GM18873 (cell line): ENCODE data around the gene TAS2R41.
"Not testable (repeated sequence)": the region's sequence is repeated elsewhere in the genome, so short reads cannot be mapped to it uniquely, and the experiment has no call there.

Experiments
- ATAC-seq: cut with Tn5 transposase; IDR thresholded peaks from one replicate; pipeline ENCODE4 v1.9.1; 2021; ENCODE audit warnings: mild to moderate bottlenecking, moderate library complexity, moderate number of reproducible peaks; ENCODE audit not compliant: unreplicated experiment, low FRiP score

TAS2R41 gene

DNA sequence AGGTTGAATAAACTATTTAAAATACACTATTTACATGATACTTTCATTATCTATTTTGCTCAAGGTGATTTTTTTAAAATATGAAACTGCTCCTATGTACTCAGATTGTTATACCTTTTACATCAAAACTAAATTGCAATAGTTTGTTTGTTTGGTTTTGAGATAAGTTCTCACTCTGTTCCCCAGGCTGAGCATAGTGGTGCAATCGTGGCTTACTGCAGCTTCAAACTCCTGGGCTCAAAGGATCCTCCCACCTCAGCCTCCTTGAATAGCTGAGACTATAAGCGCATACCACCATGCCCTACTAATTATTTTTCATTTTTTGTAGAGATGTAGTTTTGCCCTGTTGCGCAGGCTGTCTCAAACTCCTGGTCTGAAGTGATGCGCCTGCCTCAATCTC is 21.7 kb upstream of the TAS2R41 start:
- no peak for ATAC-seq

DNA sequence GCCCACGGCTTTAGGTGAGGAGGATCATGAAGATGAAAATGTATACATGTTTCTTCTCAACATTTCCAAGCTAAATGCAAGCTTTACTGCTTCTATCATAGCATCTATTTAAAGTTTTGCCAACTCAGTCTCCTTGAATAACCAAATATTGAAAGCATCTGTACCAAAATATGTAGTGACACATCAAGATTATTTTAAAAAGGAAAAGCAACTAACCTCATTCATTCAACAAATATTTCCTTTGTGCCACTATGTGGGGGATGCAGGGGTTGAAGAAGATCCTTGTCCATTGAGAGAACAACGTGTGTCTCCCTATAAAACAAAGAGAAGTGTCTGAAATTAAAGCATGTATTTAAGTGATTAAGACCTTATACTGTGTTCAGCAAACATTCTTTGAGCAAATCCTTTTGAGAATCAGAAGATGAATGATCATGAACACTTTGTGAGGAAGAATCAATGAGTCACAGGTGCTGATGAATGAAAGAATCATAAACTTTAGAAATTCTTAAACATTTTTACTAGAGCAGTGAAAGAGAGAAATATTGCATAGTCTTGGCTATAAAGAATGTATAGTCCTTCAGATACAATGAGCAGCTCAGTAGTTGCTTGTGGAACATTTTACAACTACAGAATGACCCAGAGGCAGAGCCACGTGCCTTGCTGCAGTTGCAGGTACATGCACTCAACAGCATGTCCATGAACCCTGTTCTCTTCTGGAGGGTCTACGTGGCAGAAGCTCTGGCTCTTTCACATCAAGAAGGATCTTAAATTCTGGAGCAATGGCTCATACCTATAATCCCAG is 20.5 kb upstream of the TAS2R41 start:
- ATAC-seq, result no peak

DNA sequence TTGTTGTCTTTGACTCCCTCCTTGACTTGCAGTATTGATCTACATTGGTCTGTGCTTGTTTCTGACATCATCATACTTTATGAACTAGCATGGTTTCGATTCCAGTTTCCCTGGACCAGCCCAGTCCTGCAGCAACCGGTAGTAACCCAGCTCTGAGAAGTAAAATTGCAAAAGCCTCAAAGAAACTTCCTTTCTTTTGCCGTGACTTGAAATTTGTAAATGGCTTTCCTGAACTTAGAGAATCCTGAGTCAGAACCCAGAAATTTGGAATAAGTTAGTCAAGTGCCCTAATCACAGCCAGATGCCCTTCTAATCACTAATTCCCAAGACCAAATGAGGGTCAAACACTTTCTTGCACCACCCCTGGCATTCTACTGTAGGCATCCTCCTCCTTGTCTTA is 19.4 kb upstream of the TAS2R41 start:
- no peak for ATAC-seq

DNA sequence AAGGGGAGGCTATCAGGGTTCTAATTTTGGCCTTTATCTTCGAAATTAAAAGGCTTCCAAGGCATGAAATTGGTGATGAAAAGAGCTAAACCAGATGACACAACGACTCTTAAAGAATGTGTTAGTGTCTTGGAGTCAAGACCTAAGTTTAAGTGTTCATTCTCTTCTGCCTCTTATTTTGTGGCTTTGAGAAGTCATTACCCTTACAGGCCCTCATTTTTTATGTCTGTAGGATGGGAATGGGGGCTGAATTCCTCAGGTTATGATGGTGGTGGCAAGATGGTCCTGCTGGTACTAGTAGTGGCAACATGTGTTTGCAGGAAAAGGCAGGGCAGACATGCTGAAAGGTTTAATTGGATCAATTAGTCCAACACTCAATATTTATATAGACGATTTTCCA is 19.0 kb upstream of the TAS2R41 start:
- no peak for ATAC-seq

DNA sequence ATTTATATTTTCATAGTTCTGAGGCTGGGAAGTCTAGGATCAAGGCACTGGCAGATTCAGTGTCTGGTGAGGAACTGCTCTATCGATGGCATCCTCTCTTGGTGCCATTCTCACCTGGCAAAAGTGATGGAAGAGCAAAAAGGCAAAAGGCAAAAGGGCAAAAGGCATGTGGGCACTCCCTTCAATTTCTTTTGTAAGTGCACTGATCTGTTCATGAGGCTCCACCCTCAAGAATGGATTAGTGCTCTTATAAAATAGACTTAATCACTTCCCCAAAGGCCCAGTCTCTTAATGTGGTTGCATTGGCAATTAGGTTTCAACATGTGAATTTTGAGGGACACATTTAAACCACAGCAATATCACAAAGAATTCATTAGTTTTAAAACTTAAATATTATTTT is 18.3 kb upstream of the TAS2R41 start:
- no peak for ATAC-seq

DNA sequence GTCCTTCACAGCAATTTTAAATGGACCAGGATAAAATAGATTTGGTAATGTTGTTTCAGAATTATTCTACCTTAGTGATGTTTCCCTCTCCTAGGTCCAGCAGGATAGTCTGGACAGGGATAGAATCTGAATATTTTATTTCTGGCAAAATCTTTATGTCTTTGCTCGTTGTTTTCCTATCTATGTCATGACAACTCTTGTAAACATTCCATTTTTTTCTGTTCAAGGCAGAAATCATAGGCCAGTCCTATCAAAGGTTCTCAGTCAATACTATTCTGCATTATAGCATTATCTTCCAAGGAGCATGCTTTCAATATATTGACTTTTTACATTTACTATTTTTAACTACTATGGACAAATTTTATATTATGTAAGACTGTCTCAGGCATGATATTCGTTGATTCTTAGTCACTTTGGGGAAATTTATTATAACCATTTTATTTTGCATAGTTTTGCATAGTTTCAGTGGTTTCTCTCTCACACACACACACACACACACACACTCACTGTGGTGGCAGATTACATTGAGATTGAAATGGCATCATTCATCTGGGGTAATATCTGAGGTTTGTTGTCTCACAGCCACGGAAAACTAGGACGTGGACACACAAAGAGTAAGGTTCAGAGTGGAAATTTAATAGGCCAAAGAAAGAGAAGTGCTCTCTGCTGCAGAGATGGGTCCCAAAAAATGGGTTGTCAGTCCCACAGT is 17.2 kb upstream of the TAS2R41 start:
- ATAC-seq, result no peak

DNA sequence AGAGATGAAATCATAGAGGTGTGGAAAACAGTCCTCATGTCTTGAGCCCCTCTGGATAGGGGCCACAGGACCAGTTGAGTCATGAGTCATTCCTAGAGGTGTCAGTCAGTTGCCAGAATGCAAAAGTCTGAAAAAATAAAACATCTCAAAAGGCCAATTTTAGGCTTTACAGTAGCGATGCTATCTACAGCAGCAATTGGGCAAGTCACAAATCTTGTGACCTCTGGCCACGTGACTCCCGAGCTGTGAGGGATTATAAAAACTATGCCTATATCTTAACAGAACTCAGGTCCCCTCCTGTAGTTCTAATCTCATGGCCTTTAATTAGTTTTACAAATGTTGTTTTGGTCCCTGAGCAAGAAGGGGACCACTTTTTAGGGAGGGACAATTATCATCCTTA is 15.6 kb upstream of the TAS2R41 start:
- no peak for ATAC-seq

DNA sequence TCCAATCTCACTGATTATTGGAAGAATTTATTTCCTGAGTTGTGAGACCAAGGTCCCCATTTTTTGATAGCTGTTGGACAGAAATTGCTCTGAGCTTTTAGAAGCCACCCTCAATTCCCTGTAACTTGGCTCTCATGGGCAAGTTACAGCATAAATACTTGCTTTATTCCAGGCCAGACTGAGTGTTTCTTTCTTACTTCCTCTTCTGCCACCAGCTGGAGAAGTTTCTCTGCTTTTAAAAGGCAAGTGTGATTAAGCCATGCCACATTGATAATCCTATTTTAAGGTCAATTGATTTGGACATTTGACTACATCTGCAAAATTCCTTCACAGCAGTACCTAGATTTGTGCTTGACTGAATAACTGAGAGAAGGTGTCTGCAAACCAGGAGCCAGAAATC is 14.1 kb upstream of the TAS2R41 start:
- no peak for ATAC-seq

DNA sequence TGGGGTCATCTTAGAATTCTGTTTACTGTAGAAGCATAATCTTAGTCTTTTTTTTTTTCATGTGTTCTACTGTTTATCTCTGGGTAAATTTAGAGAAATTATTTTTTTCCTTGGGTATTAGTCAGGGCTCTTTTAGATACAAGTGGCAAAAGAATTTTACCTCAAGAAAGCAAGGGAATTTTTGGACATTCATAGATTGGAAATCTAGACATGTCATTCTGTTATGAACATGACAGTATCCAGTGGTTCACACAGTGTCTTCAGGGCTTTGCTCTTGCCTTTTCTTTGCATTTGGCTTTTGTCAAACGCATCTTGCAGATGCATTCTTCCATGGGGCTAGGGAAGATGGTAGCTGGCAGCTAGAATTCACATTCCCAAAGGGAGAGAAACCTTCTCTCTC is 13.7 kb upstream of the TAS2R41 start:
- no peak for ATAC-seq

DNA sequence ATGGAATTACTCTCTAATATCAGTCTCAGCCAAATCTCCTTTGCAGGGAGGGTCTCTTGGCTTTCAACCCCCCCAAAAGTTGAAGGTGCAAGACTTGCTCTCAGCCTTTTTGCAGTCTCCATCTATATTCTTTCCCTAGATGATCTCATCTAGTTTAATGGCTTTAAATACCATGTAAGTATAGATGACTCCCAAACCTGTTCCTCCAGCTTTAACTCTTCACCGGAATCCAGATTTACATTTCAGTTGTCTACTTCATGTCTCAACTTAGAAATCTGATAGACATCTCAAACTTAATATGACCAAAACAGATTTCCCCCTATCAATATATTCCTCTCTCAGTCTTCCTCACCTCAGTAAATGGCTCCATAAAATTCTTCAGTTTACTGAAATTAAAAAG is 9.9 kb upstream of the TAS2R41 start:
- no peak for ATAC-seq

DNA sequence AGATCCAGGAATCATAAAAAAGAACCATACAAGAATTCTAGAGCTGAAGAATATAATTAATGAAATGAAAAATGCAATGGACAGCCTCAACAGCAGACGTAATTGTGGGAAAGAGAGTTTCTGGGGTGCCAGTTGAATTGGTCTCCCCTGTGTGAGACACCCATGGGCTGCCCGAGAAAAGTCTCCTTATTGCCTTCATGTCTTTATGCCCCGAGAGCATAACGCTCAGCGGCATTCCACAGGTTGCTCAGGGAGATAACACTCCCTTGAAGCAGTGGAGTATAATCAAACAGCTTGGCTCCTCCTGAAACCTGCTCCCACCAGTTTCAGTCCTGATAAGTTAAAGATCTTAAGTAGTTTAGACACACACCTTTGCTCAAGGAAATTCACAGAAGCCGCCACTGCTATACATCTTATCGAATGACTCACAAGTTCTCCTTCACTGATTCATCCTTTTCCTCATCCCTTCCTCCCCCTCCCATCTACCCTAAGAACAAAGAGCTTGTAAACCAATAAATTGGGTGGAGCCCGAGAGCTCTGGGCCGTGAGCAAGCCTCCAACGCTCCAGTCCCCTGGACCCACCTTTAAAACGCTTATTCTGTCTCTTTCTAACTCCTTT is 5.5 kb upstream of the TAS2R41 start:
- ATAC-seq, result not testable (repeated sequence)

DNA sequence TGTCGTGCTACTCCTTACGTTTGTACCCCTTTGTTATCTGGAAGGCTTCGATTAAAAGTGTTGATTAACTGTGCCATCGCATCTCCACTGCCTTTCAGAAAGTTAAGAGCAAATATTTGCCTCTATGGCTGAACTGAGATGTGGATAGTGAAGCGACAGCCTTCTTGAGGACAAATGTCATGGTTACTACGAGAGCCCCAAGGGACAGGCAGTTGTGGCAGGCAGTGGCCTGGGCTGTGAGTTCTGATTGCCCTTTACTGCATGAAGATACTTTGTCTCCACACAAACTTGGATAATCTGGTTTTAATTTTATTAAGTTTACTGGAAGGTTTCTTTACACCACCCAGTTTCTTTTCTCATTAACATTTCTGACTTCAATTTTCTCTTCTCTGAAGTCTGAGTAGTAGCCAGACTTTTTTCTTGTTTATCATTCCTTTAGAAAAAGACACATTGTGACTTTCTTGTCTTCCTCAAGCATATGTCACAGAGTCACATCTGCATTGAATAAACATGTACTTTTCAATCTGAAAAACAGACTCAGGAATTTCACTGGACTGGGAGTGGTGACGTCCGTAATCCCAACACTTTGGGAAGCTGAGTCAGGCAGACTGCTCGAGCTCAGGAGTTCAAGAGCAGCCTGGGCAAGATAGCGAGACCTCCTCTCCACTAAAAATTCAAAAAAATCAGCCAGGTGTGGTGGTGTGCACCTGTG is 1.5 kb downstream of the TAS2R41 start:
- ATAC-seq, result no peak

DNA sequence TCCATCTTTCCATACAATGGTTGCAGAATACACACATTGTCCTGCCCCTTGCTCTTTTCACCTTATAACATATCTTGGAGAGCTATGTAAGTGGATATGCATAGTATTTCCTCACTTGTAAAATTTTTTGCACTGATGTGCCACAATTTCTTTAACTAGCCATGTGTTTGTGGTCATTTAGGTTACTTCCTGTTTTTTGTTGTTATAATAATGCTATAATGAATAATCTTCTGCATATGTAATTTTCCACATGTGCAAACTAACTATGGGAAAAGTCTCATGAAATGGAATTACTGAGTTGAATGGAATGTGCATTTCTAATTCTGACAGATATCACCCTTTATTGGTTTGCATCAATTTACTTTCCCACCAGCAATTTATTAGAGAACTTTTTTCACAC is 2.8 kb downstream of the TAS2R41 start:
- ATAC-seq, result no peak

DNA sequence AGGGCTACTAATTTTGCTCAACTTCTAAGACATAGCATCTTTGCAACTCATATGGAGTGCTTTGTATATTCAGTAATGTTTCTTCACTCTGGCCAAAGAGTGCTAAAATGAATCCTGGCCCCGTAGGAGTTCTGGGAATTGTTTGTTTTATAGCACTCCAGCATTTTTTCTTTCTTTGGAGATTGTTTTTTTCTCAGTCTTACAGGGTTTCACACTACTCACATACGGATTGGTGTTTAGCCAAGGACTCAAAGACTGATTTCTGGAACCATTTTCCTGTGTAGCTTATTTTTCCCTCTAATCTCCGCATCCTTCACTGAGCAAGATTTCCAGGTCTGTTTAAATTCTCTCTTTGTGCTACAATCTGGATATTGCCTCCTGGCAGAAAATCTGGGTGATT is 6.4 kb downstream of the TAS2R41 start:
- ATAC-seq, result no peak

DNA sequence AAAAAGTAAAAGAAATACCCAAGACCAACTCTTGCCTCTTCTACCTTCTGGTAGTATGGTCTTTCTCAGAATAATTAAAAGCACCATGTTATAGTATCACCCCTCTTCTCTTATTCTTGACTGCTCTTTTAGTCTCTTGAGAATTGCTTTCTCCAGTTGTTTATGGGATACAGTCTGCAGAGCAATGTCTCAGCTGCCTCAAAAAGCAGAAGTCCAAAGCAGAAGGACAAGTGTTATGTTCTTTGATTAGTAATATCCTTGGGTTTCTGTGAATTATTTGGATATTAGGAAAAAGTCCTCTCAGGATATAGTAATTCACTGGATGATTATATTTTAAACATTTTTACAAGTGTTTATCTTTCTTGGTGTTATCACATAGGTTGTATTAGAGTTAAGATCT is 7.4 kb downstream of the TAS2R41 start:
- ATAC-seq, result no peak

DNA sequence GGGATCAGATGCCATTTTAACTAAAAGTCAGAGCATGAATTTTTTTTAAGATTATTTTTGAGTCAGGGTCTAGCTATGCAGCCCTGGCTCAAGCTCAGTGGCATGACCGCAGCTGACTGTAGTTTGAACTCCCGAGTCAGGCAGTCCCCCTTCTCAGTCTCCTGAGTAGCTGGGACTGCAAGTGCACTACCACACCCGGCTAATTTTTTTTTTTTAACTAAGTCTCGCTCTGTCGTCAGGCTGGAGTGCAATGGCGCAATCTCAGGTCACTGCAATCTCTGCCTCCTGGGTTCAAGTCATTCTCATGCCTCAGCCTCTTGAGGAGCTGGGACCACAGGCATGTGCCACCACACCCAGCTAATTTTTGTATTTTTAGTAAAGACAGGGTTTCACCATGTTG is 7.8 kb downstream of the TAS2R41 start:
- ATAC-seq, result no peak

DNA sequence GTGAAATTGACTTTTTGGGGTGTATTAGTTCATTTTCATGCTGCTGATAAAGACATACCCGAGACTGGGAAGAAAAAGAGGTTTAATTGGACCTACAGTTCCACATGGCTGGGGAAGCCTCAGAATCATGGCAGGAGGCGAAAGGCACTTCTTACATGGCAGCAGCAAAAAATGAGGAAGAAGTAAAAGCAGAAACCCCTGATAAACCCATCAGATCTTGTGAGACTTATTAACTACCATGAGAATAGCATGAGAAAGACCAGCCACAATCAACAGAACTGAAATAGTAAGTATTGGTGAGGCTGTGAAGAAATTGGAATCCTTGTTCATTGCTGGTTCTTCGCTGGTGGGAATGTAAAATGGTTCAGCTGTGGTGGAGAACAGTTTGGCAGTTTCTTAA is 8.6 kb downstream of the TAS2R41 start:
- not testable (repeated sequence) for ATAC-seq

DNA sequence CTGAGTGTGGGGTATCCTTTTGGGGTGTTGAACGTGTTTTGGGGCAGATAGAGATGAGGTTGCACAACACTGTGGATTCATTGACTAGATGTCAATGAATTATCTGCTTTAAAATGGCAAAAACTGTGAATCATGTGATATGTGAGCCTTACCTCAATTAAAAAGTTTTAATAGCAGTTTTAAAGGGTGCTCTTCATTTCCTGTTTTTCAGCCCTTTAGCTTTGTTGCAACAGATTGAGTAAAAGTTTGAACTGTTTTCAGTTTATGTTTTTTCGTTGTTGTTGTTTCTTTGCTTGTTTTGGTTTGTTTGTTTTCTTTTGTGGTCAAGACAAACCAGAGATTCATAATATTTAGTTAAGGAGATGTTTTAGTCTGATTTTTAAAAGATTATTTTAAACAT is 9.4 kb downstream of the TAS2R41 start:
- no peak for ATAC-seq

DNA sequence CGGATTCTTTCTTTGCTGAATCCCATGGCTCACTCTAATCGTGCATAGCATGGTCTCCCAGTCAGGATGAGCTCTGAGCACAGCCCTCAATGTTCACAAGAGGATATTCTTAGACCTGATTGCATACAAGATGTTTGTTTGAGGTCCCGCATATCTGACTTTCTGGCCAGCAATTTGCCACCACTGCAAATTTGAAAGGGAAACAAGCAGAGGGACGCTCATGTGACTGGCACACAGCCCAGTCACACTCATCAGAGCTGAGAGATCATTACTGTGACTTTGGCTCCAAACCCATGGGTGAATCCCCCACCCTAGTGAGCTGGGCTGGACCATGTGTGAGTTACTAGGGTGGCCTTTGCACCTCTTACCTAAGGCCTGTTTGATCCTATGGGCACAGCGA is 9.9 kb downstream of the TAS2R41 start:
- no peak for ATAC-seq

DNA sequence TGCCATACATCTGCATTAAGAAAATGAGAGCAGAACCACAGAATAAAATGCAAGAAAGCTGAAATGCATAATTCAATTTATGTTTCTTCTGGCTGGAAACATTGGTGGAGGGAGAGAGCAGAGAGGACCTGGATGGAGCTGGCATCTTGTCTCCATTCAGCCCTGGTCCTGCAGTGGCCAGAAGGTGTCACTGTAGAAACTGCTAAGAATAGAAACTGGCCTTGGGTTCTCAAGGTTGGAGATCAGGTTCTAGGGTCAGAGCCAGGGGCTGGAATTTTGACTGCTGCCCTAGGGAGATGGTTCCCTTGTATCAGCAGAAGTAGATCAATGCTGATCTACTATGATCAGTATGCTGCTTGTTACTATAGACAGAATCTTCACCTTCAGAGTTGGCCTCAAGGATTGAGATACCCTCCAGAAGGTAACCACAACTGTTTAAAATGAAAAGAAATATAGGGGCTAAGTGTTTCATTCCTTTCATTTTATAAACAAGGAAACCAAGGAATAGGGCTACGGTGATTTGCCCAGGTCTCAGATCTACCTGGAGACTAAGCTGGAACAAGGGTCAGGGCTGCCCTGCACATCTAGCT is 13.1 kb downstream of the TAS2R41 start:
- ATAC-seq, result no peak

DNA sequence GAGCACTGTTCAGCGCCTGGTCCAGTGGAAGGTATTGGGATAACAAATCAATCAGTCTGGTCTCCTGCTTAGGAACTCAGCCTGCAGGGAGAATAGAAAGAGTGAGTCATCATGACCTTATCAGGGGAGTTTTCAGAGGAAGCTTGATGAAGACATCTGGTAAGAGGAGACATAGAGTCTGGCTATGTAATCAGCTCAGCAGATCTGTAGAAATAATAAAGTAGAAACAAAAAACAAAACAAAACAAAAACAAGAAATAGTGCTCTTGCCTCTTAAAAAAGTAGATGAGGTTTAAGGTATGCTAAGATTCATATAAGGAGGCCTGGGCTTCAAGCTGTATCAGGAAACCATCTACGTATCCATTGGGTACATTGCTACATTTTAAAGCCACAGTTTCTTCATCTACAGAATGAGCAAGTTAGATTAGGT is 14.4 kb downstream of the TAS2R41 start:
- ATAC-seq, result no peak
